Caco-2 (cell line): Measurements from ENCODE around the gene AP2S1. TPM values are rescaled to one million over a fixed set of nuclear protein-coding genes. Genes with fewer than 3 reads are reported as not detected.

Source experiments
- BruUV-seq: library from RNA; stranded (reverse); fragments of 400-500 nt; replicated peaks from 2 replicates; lab custom pipeline; 2021; lab: Mats Ljungman, UMichigan
- CTCF ChIA-PET: fragments of 300-600 bp; sonication (Branson Sonifier 250); formaldehyde crosslinking; loops from one replicate; lab custom pipeline; 2022; ENCODE audit warnings: antibody characterized with exemption; lab: Charles Lee
- POLR2A ChIA-PET: fragments of 300-600 bp; sonication (Branson Sonifier 250); formaldehyde crosslinking; loops from one replicate; lab custom pipeline; 2022; ENCODE audit warnings: antibody characterized with exemption; lab: Charles Lee
- DNase-seq, 2 experiments: peaks; one replicate each; pipeline versions ENCODE4 v3.0.0 to v3.0.0-alpha.2; 2020 to 2022
- H3K27me3 ChIP-seq: replicated peaks from 2 replicates; pipeline ENCODE4 v1.6.0; 2011; ENCODE audit warnings: low read length; ENCODE audit not compliant: control insufficient read depth, insufficient read depth
- H3K36me3 ChIP-seq: 2 replicates; pipeline ENCODE4 v1.5.1; 2011; ENCODE audit warnings: low read length; ENCODE audit not compliant: control insufficient read depth, insufficient read depth
- H3K4me1 ChIP-seq: fragments of 250-450 bp; sonication (Bioruptor Pico); 2 replicates; pipeline ENCODE4 v1.5.1; 2020; ENCODE audit warnings: mild to moderate bottlenecking
- H3K4me3 ChIP-seq: 2 replicates; pipeline ENCODE4 v1.5.1; 2011; ENCODE audit warnings: low read depth, mild to moderate bottlenecking, control low read depth, low read length
- H3K9me3 ChIP-seq: fragments of 250-450 bp; sonication (Bioruptor Pico); 2 replicates; pipeline ENCODE4 v1.5.1; 2020; ENCODE audit warnings: mild to moderate bottlenecking, moderate library complexity
- H3K27ac Mint-ChIP-seq: one replicate; pipeline ENCODE4 v1.8.0; 2022; ENCODE audit warnings: mixed read lengths; ENCODE audit not compliant: unreplicated experiment
- H3K27me3 Mint-ChIP-seq: one replicate; pipeline ENCODE4 v1.8.0; 2022; ENCODE audit warnings: mixed read lengths; ENCODE audit not compliant: insufficient read depth, unreplicated experiment
- H3K36me3 Mint-ChIP-seq: one replicate; pipeline ENCODE4 v1.8.0; 2022; ENCODE audit warnings: mild to moderate bottlenecking, mixed read lengths; ENCODE audit not compliant: insufficient read depth, unreplicated experiment
- H3K4me1 Mint-ChIP-seq: one replicate; pipeline ENCODE4 v1.8.0; 2022; ENCODE audit warnings: low read depth, mixed read lengths; ENCODE audit not compliant: unreplicated experiment
- H3K4me3 Mint-ChIP-seq: one replicate; pipeline ENCODE4 v1.8.0; 2022; ENCODE audit warnings: mild to moderate bottlenecking, moderate library complexity, mixed read lengths; ENCODE audit not compliant: unreplicated experiment
- H3K9me3 Mint-ChIP-seq: one replicate; pipeline ENCODE4 v1.8.0; 2022; ENCODE audit warnings: mixed read lengths; ENCODE audit not compliant: unreplicated experiment
- CTCF ChIP-seq, 2 experiments: fragments of 200-600 bp in 1 of 2; IDR thresholded peaks; 1 replicate in 1 of 2; 2 replicates in 1 of 2; pipeline versions ENCODE4 v1.5.1 to v1.8.0; 2011 to 2022; ENCODE audit warnings: antibody characterized with exemption in 1 of 2, control low read depth in 1 of 2, inconsistent platforms in 1 of 2, low read depth in 1 of 2, low read length in 1 of 2, mild to moderate bottlenecking in 1 of 2, moderate library complexity in 1 of 2; ENCODE audit not compliant: insufficient read depth in 1 of 2, severe bottlenecking in 1 of 2, unreplicated experiment in 1 of 2
- intact Hi-C: fragments of 100-400 bp; cut with micrococcal nuclease; formaldehyde crosslinking; loops from one replicate; pipeline ENCODE4 v1.10.0; 2022; ENCODE audit not compliant: unreplicated experiment
- total RNA-seq: library from RNA; stranded (reverse); gene quantifications from 2 replicates; pipeline ENCODE4 v1.2.3, GENCODE V29; 2022

AP2S1 gene
- total RNA-seq, 1 experiment from 2014 or later = 211 TPM

- Mint-ChIP-seq H3K4me1 (peaks cover 40% of the 10 kb centered on the region), H3K27ac (peak overlapping the region; percentile 12), H3K4me3 (peak overlapping the region; percentile 13), H3K9me3 (no peaks in the 10 kb centered on the region), H3K27me3 (no peaks in the 10 kb centered on the region), H3K36me3 (peaks cover 77% of the 10 kb centered on the region)
- no peaks in the 10 kb centered on the region for H3K9me3 ChIP-seq
- ChIA-PET POLR2A (no interaction called here), CTCF (no interaction called here)
- TF ChIP-seq CTCF (IDR thresholded peaks at IDR 0.05; ENCODE audit: insufficient read depth in 1 of 2, low read depth in 1 of 2, low read length in 1 of 2, severe bottlenecking in 1 of 2, unreplicated experiment in 1 of 2) = no peak
- peaks cover 17% of the 10 kb centered on the region for H3K4me1 ChIP-seq
- H3K27me3 ChIP-seq = no peaks in the 10 kb centered on the region
- peaks cover 1% of the 10 kb centered on the region; the same call in 1 of the 2 replicates for H3K36me3 ChIP-seq
- DNase-seq = no peak
- no TSS peak for BruUV-seq
- no peak overlapping the region for H3K4me3 ChIP-seq
- intact Hi-C loops = no loop called here
Measured at GRCh38 chr19:46842791-46843190, 7.9 kb downstream of the AP2S1 start.

- peaks cover 78% of the 10 kb centered on the region for H3K36me3 Mint-ChIP-seq
- Histone ChIP-seq H3K36me3 (peaks cover 1% of the 10 kb centered on the region; the same call in 1 of the 2 replicates), H3K27me3 (no peaks in the 10 kb centered on the region), H3K9me3 (no peaks in the 10 kb centered on the region), H3K4me1 (peaks cover 17% of the 10 kb centered on the region), H3K4me3 (no peak overlapping the region)
- DNase-seq = no peak
- BruUV-seq = no TSS peak
- H3K27ac Mint-ChIP-seq = peak overlapping the region; percentile 45
- no peak overlapping the region for H3K4me3 Mint-ChIP-seq
- H3K27me3 Mint-ChIP-seq = no peaks in the 10 kb centered on the region
- ChIA-PET POLR2A (no interaction called here), CTCF (interaction anchor here (0.6 to 1.7 kb wide), 4 partner anchors 75 to 171 kb away, joined by 3 to 9 read pairs (median 4); no protein-coding TSS in a partner anchor)
- intact Hi-C loops = no loop called here
- H3K9me3 Mint-ChIP-seq = no peaks in the 10 kb centered on the region
- peaks cover 33% of the 10 kb centered on the region for H3K4me1 Mint-ChIP-seq
- no peak for TF ChIP-seq CTCF (IDR thresholded peaks at IDR 0.05; ENCODE audit: insufficient read depth in 1 of 2, low read depth in 1 of 2, low read length in 1 of 2, severe bottlenecking in 1 of 2, unreplicated experiment in 1 of 2)
Measured at GRCh38 chr19:46841458-46842083, 9.1 kb downstream of the AP2S1 start.

GRCh38 chr19:46840498-46840942, 10.1 kb downstream of the AP2S1 start:
- POLR2A ChIA-PET = interaction anchor here (0.5 to 1.0 kb wide), 8 partner anchors 10 to 126 kb away, joined by 3 to 10 read pairs (median 6); partner anchors contain the start of genes AP2S1 and SLC1A5
- BruUV-seq = no TSS peak
- intact Hi-C loops = loop anchor here (1.0 kb wide), 1 partner anchor 83 kb away; no protein-coding TSS in a partner anchor
- no peaks in the 10 kb centered on the region for H3K9me3 ChIP-seq
- no peak overlapping the region for H3K4me3 Mint-ChIP-seq
- peak; percentile 68 to 69 for DNase-seq
- H3K27me3 Mint-ChIP-seq = no peaks in the 10 kb centered on the region
- peaks cover 1% of the 10 kb centered on the region; the same call in 1 of the 2 replicates for H3K36me3 ChIP-seq
- H3K4me3 ChIP-seq = no peak overlapping the region
- peaks cover 17% of the 10 kb centered on the region for H3K4me1 ChIP-seq
- H3K27ac Mint-ChIP-seq = peak overlapping the region; percentile 45
- peaks cover 28% of the 10 kb centered on the region for H3K4me1 Mint-ChIP-seq
- peak; percentile 91 to 94 for TF ChIP-seq CTCF (IDR thresholded peaks at IDR 0.05; ENCODE audit: insufficient read depth in 1 of 2, low read depth in 1 of 2, low read length in 1 of 2, severe bottlenecking in 1 of 2, unreplicated experiment in 1 of 2)
- no peaks in the 10 kb centered on the region for H3K9me3 Mint-ChIP-seq
- peaks cover 83% of the 10 kb centered on the region for H3K36me3 Mint-ChIP-seq
- no peaks in the 10 kb centered on the region for H3K27me3 ChIP-seq
- CTCF ChIA-PET = interaction anchor here (0.6 to 1.7 kb wide), 24 partner anchors 9 to 478 kb away, joined by 3 to 18 read pairs (median 4); partner anchors contain the start of genes AP2S1 and ARHGAP35
